NCI-H2029 (cell line): ENCODE results near the gene CYSLTR2.
"Not testable (repeated sequence)": the region's sequence is repeated elsewhere in the genome, so short reads cannot be mapped to it uniquely, and the experiment has no call there.

Source experiments
- DNase-seq: peaks from one replicate; lab custom pipeline; 2025; lab: John Stamatoyannopoulos, UW

CYSLTR2 gene

GRCh38 chr13:48645845-48646244 is 7.9 kb upstream of the CYSLTR2 start:
- DNase-seq = no peak

GRCh38 chr13:48646791-48647190 is 6.9 kb upstream of the CYSLTR2 start:
- DNase-seq = no peak

- DNase-seq = no peak
These were observed 6.1 kb upstream of the CYSLTR2 start for GRCh38 chr13:48647625-48648024.

- no peak for DNase-seq
These were observed 5.3 kb upstream of the CYSLTR2 start for GRCh38 chr13:48648446-48648845.

- DNase-seq = no peak
These were observed 768 bp upstream of the CYSLTR2 start for GRCh38 chr13:48652851-48653471.

DNA sequence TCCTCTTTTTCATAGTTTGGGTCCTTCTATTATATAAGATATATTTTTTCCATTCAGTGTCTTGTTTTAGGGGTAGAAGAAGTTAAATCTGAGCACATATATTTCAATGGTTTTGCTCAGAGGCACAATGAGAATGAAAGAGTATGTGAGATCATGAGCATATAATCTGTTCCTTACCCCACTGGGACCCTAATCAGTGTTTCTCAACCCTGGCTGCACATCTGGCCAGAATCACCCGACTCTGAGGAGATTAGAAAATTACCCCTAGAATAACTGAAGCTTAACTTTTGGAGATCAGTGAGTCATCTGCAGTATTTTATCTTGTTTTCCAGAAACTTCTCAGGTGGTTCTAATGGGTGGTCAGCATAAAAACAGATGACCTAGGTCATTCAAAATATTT is 782 bp downstream of the CYSLTR2 start:
- no peak for DNase-seq

DNA sequence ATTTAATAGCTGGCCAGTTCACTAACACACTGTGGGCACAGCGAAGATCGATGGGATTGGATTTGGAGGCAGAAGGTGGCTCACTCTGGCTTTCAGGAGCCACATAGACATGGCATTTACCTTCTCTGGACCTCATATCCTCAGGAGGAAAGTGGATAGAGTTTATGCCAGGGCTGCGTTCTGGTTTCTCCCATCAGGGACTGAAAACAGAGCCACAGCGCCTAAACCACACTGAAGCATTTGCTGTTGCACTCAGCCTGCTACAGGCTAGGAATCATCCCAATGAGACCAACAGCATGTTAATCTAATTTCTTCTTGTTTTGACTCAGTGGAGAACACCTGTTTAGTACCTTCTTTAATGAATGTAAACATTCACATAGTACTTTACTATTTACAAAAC is 1.6 kb downstream of the CYSLTR2 start:
- DNase-seq = no peak

GRCh38 chr13:48656608-48657007 is 2.9 kb downstream of the CYSLTR2 start:
- DNase-seq = no peak

GRCh38 chr13:48660361-48661076 is 6.8 kb downstream of the CYSLTR2 start:
- DNase-seq = no peak

DNA sequence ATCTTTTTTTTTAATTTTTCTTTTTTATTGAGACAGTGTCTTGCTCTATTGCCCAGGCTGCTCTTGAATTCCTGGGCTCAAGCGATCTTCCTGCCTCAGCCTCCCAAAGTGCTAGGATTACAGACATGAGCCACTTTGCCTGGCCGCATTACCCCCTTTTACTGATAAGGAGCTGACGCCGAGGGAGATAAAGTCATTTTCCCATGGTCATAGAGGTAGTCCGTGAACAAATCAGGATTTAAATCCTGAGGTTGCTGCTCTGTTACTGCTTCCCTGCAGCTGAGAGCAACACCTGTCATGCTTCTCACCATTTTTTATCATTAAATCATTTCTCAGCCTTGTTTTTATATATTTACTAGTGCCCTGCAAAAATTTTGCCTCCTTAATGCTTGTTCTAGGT is 7.4 kb downstream of the CYSLTR2 start:
- DNase-seq = no peak

DNA sequence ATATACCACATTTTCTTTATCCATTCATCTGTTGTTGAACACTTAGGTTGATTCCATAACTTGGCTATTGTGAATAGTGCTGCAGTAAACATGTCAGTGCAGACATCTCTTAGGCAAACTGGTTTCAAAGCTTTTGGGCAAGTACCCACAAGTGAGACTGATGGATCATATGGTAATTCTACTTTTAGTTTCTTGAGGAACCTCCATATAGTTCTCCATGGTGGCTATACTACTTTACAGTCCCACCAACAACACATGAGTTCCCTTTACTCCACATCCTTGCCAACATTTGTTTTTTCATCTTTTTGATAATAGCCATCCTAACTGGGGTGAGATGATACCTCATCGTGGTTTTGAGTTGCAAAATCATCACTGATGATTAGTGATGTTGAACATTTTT is 8.5 kb downstream of the CYSLTR2 start:
- no peak for DNase-seq

DNA sequence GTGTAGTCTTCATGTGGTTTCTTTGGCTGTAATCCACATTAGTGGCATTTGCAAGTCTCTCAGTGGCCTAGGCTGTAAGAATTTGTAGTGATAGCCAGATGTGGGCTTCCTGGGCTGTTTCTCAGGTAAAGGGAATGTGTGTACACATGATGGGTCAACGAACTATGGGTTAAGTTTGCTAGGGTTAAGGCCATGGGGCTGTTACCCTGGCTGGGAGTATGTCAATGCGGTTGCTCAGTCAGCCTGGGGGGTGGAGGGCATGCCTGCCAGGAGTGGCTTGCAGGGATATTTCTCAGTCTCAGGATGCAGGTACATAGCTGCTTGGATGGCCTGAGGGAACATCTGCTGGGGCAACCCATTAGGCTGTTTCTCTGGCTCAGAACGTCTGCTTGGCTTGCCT is 13.4 kb downstream of the CYSLTR2 start:
- DNase-seq = no peak

GRCh38 chr13:48671421-48671820 is 17.7 kb downstream of the CYSLTR2 start:
- not testable (repeated sequence) for DNase-seq

DNA sequence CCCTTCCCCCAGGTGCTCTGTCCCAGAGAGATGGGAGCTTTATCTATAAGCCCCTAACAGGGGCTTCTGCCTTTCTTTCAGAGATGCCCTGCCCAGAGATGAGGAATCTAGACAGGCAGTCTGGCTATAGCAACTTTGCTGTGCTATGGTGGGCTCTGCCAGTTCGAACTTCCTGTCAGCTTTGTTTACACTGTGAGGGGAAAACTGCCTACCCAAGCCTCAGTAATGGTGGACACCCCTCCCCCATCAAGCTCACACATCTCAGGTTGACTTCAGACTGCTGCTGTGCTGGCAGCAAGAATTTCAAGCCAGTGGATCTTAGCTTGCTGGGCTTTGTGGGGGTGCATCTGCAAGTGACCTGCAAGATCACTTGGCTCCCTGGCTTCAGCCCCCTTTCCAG is 21.5 kb downstream of the CYSLTR2 start:
- DNase-seq = no peak

- DNase-seq = no peak
These were observed 24.6 kb downstream of the CYSLTR2 start for GRCh38 chr13:48678316-48678715.

DNA sequence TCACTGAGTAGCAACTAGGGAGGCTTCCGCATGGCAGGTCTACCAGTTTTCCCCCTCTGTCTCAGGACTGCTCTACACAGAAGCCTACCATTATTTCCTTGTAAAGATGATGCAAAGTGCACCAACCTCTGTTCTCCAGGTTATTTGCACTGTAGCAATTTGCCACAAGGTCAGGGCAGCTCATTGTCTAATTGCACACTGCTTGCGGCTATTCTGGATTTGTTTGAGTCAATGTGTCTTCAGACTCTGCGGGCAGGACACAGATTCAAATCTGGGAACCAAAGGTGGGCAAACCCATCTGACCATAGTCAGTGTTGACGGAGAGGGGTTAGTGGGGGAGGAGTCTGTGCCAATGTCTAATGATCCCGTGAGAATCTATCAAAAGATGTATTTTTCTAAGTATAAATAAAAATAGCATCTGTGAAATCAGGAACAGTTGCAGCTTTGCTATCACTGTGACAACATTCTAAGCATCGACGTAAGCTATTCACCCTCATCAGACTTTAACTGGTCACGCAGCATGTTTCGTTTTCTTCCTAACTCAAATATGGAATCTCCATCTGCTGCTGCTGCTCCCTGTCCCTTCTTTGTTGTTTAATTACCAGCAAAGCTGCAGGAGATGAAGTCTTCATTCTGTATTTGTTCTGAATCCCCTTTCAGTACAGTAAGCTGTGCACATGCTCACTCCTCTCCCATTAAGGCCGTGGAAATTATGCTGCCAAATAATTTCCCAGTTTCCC is 26.4 kb downstream of the CYSLTR2 start:
- DNase-seq = no peak

DNA sequence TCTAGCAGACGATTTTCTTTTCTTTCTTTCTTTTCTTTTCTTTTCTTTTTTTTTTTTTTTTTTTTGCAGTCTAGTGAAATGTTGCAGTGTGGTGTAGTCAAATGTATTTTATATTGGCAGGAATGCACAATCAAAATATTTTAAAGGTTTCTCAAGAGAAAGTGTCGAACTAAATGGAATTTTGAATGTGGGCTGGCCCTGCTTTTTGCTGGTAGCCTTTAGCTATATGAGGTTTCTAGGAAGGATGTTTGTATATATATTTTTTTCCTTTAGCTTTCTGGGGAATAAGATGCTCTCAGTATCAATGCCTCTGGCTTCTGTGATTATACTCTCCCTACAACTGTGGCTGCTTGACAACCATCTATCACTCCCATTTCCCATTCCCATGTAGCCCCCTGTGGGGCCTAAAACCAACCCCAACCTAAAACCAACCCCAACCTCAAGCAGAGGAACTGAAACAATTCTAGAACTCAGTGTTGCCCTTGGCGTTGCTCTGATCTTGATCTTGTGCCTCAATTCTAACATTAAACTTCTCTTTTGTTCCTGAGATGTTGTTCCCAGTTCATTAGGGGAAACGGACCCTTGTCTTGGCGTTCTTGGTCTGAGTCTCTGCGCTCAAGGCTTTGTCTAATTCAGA is 27.1 kb downstream of the CYSLTR2 start:
- DNase-seq = no peak

- DNase-seq = no peak
These were observed 28.2 kb downstream of the CYSLTR2 start for GRCh38 chr13:48681905-48682304.

DNA sequence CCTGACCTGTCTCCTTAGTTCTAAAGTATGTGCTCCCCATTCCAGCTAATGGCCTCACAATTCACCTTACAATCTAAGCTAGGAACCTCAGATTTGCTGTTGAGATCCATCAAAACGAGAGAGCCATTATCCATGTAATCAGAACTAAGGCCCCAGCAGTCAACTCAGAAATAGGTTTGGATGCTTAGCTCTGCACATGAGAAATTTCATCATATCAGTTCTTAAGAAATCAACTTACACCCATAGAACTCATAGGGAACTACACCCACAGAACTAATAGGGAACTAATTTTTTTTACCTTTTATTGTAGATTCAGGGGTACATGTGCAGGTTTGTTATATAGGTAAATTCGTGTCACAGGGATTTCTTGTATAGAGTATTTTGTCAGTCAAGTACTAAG is 28.7 kb downstream of the CYSLTR2 start:
- no peak for DNase-seq

- DNase-seq = no peak
These were observed 33.0 kb downstream of the CYSLTR2 start for GRCh38 chr13:48686636-48687210.

- no peak for DNase-seq
These were observed 33.5 kb downstream of the CYSLTR2 start for GRCh38 chr13:48687249-48687648.

GRCh38 chr13:48693998-48694397 is 40.3 kb downstream of the CYSLTR2 start:
- no peak for DNase-seq
